Astrocyte of the spinal cord (primary cell): ENCODE results near the gene TRPM1.

ENCODE experiments used
- DNase-seq: peaks from one replicate; pipeline ENCODE4 v3.0.0; 2011; ENCODE audit warnings: low read depth, low spot score
- H3K4me3 ChIP-seq: 2 replicates; pipeline ENCODE4 v1.5.1; 2011; ENCODE audit warnings: low read depth, mild to moderate bottlenecking, low read length, moderate library complexity
- in situ Hi-C: cut with HindIII; loops from 2 replicates; pipeline ENCODE4 v1.10.0; 2017; ENCODE audit warnings: low sequenced_read_pairs
- TF ChIP-seq, protein P1 (sequence below): IDR thresholded peaks from 2 replicates; pipeline ENCODE4 v1.5.1; 2012; ENCODE audit warnings: low read depth, mild to moderate bottlenecking, low read length, inconsistent platforms

TRPM1 gene

DNA sequence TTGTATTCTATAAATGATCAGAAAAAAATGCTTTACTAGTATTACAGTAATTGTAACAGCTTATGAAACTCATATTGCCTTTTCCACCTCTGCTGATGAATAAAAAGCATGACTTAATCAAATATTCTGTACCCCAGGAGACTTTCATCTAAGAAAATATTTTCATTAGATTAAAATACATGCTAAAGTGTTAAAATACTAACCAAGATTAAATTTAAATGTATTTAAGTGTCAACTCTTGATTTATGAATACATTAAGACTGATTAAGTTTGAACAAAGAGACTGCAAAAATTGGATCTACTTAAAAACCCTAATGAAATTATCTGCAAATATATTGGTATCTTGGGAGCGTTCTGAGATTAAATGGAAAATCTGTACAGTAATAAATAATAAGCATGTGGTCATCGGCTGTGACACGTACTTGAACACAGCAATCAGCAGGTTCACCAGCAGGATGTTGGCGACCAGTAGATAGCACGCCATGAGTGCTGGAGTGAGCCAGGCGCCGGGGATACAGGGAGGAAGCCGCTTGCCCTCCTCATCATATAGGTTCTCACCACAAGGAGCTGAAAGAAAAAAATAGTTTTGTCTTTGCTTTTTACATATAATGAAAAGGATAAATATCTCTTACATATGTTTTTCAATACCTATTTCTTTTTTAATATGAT, 73.5 kb downstream of the TRPM1 start:
- no peak overlapping the region for H3K4me3 ChIP-seq
- in situ Hi-C loops: no loop called here
- no peak for DNase-seq
- TF ChIP-seq, protein P1, sequence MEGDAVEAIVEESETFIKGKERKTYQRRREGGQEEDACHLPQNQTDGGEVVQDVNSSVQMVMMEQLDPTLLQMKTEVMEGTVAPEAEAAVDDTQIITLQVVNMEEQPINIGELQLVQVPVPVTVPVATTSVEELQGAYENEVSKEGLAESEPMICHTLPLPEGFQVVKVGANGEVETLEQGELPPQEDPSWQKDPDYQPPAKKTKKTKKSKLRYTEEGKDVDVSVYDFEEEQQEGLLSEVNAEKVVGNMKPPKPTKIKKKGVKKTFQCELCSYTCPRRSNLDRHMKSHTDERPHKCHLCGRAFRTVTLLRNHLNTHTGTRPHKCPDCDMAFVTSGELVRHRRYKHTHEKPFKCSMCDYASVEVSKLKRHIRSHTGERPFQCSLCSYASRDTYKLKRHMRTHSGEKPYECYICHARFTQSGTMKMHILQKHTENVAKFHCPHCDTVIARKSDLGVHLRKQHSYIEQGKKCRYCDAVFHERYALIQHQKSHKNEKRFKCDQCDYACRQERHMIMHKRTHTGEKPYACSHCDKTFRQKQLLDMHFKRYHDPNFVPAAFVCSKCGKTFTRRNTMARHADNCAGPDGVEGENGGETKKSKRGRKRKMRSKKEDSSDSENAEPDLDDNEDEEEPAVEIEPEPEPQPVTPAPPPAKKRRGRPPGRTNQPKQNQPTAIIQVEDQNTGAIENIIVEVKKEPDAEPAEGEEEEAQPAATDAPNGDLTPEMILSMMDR: no peak

DNA sequence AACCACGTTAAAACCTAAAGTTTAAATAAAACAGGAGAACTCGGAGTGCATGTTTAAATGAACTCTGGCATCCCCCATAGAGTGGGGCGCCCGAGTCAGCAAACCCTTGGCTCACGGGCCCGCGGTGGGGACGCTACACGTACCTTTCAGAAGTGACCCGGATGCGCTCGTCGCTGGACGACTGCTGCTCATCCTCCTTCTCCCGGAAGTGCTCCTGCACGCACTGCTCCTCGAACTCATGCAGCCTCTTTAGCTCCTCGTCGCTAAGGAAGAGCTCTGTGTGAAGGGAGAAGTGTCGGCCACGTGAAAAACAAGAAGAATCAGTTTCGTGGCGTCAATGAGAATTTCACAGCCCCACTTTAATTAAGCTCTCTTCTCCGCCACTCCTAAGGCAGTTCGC, 75.5 kb downstream of the TRPM1 start:
- H3K4me3 ChIP-seq: no peak overlapping the region
- TF ChIP-seq, protein P1: no peak
- no peak for DNase-seq
- in situ Hi-C loops: no loop called here

DNA sequence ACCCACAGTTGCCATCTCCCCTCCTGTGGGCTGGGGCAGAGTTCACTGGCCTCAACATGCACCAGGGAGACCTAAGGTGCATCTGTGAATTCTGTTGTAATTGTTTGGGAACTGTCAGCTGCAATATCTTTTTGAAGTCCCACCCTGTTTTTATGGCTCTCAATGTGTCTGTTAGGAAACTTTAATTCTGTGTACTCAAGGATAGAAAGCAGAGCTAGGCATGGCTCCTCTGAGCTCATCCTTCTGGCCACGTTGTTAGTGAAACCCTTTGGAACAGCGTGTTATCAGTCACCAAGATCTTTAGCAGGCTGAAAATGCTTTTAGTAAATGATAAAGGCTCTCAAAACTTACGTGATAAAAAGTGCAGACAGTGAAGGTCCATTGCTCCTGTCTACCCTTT, 76.5 kb downstream of the TRPM1 start:
- peak; percentile 26 for DNase-seq
- TF ChIP-seq, protein P1: no peak
- in situ Hi-C loops: no loop called here
- H3K4me3 ChIP-seq: no peak overlapping the region

DNA sequence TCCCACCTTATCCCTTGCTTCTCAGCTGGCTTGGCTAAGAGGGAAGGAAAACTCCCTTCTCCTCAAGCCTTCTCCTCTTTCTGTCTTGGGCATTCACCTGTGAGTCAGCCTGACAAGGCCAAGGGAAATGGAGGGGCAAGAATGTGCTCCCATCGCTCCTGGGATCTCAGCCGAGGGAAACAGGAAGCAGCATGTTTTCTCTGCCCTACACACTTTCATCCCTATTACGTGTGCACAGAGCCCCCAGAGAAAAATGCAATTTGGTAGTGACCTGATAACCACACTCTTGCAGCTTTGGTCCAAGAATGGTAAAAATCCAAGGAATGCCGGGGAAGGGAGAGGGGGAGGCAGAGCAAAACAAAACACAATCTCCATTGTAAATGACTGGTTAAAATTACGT, 77.2 kb downstream of the TRPM1 start:
- H3K4me3 ChIP-seq: no peak overlapping the region
- peak; percentile 95 for DNase-seq
- in situ Hi-C loops: no loop called here
- TF ChIP-seq, protein P1: no peak

DNA sequence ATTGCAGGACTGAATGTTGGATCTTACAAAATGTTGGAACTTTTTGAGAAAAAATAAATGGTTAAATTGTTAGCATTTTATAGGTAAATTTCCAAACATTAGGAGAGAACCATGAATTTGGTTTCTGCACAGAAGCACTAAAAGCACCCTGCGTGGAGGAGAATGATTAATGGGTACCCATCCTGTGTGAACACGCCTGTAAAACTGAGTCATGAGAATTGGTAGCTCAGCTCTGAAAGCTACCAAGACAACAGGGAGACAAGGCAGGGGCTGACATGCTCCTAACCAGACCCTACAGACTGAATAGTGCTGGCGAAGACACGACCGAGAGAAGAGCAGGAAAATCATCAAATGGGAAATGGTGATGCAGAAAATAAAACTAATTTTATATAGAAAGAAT, 77.7 kb downstream of the TRPM1 start:
- in situ Hi-C loops: no loop called here
- no peak overlapping the region for H3K4me3 ChIP-seq

DNA sequence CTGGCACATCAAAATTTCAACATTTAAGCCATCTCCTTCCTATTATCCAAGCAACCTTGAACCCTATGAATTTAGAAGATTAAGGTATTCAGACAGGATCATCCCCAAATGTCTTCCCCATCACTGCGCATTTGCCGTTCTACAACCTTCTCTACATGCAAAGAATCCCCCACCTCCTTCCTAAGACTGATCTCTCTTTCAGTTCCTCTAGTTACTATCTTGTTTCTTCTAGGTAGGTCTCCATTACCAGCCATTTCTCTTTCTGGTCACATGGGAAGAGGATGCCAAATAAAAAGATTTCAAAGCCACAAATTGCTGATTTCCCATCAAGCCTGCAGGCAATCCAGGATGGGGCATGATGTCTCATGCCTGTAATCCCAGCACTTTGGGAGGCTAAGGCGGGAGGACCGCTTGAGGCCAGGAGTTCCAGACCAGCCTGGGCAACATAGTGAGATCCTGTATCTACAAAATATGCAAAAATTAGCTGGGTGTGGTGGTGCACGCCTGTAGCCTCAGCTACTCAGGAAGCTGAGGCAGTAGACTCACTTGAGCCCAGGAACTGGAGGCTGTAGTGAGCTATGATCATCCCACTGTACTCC, 80.4 kb downstream of the TRPM1 start:
- TF ChIP-seq, protein P1: no peak
- no peak for DNase-seq
- no peak overlapping the region for H3K4me3 ChIP-seq
- in situ Hi-C loops: no loop called here

More for the DNA sequence above, 77.7 kb downstream of the TRPM1 start:
- DNase-seq: no peak
- TF ChIP-seq, protein P1: no peak
